Measurements from ENCODE around the gene NBEAL2. TPM values are rescaled to one million over a fixed set of nuclear protein-coding genes. Genes with fewer than 3 reads are reported as not detected.

The NBEAL2 gene
- 16.4 and 16.6 TPM in 2 replicates for total RNA-seq (2014; rRNA removed; shearing (Covaris generic))

DNA sequence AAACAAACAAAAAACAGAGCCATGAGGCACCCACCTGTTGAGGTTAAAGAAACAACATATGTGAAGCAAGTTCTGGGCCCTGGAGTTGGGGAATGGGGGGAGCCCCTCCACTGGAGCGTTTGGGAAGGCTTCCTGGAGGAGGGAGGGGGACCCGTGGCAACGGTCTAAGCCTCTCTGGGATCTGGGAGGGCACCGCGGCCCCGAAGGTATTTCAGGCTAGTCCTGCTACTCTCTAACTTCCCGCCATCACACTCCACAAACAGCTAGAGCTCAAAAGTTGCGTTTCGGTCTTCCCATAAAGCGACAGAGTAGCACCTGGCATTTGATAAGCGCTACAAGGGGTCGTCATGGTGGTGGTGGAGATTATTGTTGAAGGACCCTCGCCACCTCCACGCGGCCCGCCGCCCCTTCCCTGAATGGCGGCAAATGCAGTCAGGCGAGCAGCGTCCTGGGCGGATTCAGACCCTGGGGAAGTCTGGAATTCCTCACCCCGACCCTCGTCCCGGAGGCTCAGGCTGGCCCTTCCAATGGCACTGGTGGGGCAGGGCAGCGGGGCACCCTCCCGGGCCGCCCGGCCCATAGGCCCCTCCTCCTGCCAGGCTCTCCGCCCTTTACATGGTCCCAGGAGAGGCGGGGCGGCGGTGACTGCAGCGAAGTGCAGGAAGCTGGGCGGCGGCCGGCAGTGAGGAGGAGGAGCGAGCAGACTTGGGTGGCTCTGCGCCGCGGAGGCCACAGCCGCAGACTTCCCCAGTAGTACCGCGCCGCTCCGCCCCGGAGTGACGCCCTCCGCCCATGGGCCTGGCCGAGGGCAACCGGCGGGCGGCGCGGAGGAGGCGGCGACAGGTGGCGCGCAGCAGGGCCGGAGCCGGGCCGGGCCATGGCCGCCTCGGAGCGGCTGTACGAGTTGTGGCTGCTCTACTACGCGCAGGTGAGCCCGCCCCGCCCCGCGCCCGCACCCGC, at the start of gene NBEAL2:
Gene NBEAL2 (plus strand): TSS at position 682 of the 960 bp plus-strand sequence. CDS start 196 bp downstream, at position 878.

DNA sequence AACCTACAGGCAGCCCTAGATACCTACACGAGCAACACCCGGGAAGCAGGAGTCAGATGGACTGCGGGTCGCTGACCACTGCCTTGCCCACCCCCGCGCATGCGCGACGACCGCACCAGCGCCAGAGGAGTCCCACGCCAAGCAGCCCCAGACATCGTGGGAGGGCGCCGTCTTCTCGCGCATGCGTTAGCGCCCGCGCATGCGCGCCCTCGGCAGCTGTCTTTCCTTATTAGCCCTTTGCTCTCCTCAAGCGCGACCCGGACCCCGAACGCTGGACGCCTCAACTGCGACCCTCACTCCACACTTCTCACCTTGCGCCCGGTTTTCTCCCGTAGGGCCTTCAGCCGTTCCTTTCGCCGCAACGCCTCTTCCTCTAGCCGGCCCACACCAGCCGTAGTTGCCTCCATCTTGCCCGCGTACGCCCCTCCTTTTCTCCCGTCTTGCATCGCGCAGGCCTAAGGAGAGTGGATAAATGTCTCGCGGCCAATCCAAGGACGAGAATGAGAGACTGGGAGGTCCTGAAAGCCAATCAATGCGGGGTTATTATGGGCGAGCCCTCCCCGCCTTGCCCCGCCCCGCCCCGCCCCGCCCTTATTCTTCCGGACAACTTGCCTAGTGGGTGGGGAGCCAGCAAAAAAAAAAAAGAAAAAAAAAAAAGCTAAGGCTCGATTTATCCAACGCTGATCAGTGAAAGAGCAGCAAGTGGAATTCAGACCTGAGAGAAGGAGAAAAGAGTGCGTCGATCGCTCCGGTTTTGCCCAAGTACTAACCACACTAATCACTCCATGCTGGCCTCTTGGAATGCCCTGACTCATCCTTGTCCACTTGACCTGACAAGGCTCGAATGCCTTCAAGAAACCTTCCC, 2.9 kb upstream of the NBEAL2 start, which contains the start of gene CCDC12:
Gene CCDC12 (minus strand): TSS at position 420 of the 865 bp plus-strand sequence. CDS start 13 bp downstream, at position 407.

Small RNA genes within 50 kb of the gene (small RNA-seq; reads per million reads assigned to genes)
- not detected for gene MRPL57P3

Other genes starting within 250 kb of the NBEAL2 start
- 0.16 TPM in 1 of 2 replicates, not detected in the other for gene MYL3, start 116.2 kb upstream of the NBEAL2 start, total RNA-seq (2014; rRNA removed; shearing (Covaris generic))
- gene PTH1R, start 101.9 kb upstream of the NBEAL2 start, total RNA-seq (2014; rRNA removed; shearing (Covaris generic)), result 0.23 and 1.8 TPM in 2 replicates
- gene CCDC12, start 2.9 kb upstream of the NBEAL2 start, total RNA-seq (2014; rRNA removed; shearing (Covaris generic)), result 52.2 and 64.9 TPM in 2 replicates
- gene SETD2, start 184.4 kb downstream of the NBEAL2 start, total RNA-seq (2014; rRNA removed; shearing (Covaris generic)), result 21.4 and 26.0 TPM in 2 replicates